RWPE2 (cell line): ENCODE results near the gene BABAM2.

Experiments used
- ATAC-seq: fragments of 200-7000 bp; cut with Tn5 transposase; 3 replicates; pipeline ENCODE4 v1.9.1; 2021; ENCODE audit warnings: low read depth
- DNase-seq: peaks from one replicate; pipeline ENCODE4 v3.0.0-alpha.2; 2020; ENCODE audit warnings: low spot score
- H3K27ac ChIP-seq: fragments of 450-650 bp; 2 replicates; pipeline ENCODE4 v1.5.1; 2017; ENCODE audit warnings: mild to moderate bottlenecking; ENCODE audit not compliant: poor library complexity, severe bottlenecking
- H3K27me3 ChIP-seq: fragments of 250-450 bp; sonication (Bioruptor Pico); 2 replicates; pipeline ENCODE4 v1.5.1; 2021; ENCODE audit warnings: mild to moderate bottlenecking, moderate library complexity; ENCODE audit not compliant: insufficient read depth, poor library complexity, severe bottlenecking
- H3K36me3 ChIP-seq: fragments of 250-450 bp; sonication (Bioruptor Pico); 2 replicates; pipeline ENCODE4 v1.5.1; 2020; ENCODE audit warnings: low read depth, mild to moderate bottlenecking, moderate library complexity
- H3K4me1 ChIP-seq: fragments of 250-450 bp; sonication (Bioruptor Pico); 2 replicates; pipeline ENCODE4 v1.5.1; 2021; ENCODE audit warnings: mild to moderate bottlenecking, moderate library complexity; ENCODE audit not compliant: insufficient read depth, poor library complexity, severe bottlenecking
- H3K4me3 ChIP-seq: fragments of 250-450 bp; sonication (Bioruptor Pico); 2 replicates; pipeline ENCODE4 v1.5.1; 2021; ENCODE audit warnings: mild to moderate bottlenecking, moderate library complexity; ENCODE audit not compliant: severe bottlenecking
- H3K9me3 ChIP-seq: fragments of 250-450 bp; sonication (Bioruptor Pico); 2 replicates; pipeline ENCODE4 v1.5.1; 2021; ENCODE audit warnings: mild to moderate bottlenecking, moderate library complexity; ENCODE audit not compliant: severe bottlenecking
- TF ChIP-seq, protein P1 (sequence below): fragments of 450-650 bp; IDR thresholded peaks from one replicate; pipeline ENCODE4 v1.5.1; 2017; ENCODE audit warnings: mild to moderate bottlenecking, moderate library complexity; ENCODE audit not compliant: poor library complexity, severe bottlenecking

The BABAM2 gene

DNA sequence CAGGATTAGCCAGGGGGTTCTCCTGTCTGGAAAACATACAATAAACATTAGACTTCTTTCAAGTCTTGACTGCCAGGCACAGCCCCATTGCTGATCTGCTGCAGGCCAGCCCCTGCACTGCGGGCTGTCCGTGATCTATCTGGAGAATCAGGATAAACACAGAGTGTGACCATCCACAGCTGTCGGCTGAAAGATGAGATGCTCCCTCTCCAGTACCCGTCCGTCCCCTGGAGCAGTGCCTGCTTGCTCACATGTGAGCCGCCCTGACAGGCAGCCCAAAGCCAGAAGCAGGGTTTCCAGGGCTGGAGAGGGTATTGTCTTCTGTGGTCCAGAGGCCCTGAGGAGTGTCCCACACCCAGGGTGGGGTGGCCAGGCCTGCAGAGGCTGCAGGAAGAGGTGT, 456.1 kb downstream of the BABAM2 start:
- Histone ChIP-seq H3K36me3 (no peaks in the 10 kb centered on the region), H3K27me3 (no peaks in the 10 kb centered on the region), H3K4me3 (no peak overlapping the region), H3K9me3 (no peaks in the 10 kb centered on the region), H3K27ac (no peak overlapping the region), H3K4me1 (peaks cover 4% of the 10 kb centered on the region)
- TF ChIP-seq, protein P1, sequence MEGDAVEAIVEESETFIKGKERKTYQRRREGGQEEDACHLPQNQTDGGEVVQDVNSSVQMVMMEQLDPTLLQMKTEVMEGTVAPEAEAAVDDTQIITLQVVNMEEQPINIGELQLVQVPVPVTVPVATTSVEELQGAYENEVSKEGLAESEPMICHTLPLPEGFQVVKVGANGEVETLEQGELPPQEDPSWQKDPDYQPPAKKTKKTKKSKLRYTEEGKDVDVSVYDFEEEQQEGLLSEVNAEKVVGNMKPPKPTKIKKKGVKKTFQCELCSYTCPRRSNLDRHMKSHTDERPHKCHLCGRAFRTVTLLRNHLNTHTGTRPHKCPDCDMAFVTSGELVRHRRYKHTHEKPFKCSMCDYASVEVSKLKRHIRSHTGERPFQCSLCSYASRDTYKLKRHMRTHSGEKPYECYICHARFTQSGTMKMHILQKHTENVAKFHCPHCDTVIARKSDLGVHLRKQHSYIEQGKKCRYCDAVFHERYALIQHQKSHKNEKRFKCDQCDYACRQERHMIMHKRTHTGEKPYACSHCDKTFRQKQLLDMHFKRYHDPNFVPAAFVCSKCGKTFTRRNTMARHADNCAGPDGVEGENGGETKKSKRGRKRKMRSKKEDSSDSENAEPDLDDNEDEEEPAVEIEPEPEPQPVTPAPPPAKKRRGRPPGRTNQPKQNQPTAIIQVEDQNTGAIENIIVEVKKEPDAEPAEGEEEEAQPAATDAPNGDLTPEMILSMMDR: no peak
- DNase-seq: no peak
- peak; percentile 32; the same call in 2 of the 3 replicates for ATAC-seq

DNA sequence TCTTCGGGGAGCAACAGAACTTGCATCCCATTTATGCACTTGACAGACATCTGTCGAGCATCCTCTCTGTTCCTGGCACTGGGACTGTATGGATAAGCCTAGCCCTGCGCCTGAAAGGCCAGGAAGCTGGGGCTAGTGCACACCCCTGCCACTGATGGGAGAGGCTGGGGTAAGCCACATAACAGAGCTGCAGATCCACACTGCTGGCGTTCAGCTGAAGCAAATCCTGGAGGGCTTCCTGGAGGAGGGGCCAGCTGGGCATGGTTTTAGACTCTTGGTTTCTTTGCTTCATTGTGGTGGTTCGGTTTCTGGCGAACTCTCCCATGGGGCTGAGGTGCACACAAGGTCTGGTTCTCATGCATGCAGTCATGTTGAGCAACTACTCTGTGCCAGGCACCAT, 456.7 kb downstream of the BABAM2 start:
- DNase-seq: no peak
- Histone ChIP-seq H3K27me3 (no peaks in the 10 kb centered on the region), H3K4me3 (no peak overlapping the region), H3K4me1 (peaks cover 4% of the 10 kb centered on the region), H3K27ac (no peak overlapping the region), H3K36me3 (no peaks in the 10 kb centered on the region), H3K9me3 (no peaks in the 10 kb centered on the region)
- TF ChIP-seq, protein P1: no peak
- ATAC-seq: peak; percentile 10; the same call in 1 of the 3 replicates

DNA sequence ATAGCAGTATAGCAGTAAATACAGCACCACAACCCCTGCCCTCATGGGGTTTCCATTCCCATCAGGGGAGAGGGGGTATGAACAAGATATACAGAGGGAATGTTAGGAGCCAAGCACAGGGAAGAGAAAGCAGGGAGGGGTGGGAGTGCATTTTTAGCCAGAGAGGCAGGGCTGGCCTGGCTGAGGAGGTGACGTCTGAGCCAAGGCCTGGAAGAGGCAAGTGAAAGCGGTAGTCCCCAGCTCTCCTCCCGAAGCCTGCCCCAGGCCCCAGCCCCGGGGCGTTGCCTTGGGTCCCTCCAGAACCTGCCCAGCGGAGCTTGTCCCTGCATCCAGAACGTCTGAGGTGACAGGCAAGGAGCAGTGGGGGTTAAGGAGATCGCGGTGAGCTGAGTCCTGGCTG, 457.1 kb downstream of the BABAM2 start:
- TF ChIP-seq, protein P1: no peak
- ATAC-seq (no peak), DNase-seq (no peak)
- Histone ChIP-seq H3K27me3 (no peaks in the 10 kb centered on the region), H3K9me3 (no peaks in the 10 kb centered on the region), H3K36me3 (no peaks in the 10 kb centered on the region), H3K27ac (no peak overlapping the region), H3K4me3 (no peak overlapping the region), H3K4me1 (peaks cover under 1% of the 10 kb centered on the region)

DNA sequence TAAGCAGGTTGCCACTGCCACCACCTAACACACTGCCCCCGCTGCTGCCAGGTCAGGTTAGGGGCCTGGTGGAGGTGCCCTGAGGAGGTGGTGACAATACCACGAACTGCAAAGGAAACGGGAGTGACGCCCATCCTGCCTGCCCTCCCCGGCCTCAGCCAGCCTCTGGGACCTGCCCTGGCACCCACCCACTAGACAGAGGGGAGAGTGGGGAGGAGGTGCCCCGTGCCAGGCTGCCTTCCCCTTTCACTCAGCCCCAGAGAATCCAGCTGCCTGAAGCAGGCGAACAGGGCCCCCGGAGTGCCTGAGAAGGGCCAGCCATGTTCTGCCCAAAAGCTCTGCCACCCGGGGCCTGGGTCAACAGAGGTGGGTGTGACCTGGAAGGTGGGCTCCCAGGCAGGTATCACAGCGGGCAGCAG, 457.6 kb downstream of the BABAM2 start:
- H3K27ac ChIP-seq: no peak overlapping the region
- no peaks in the 10 kb centered on the region for H3K27me3 ChIP-seq
- no peaks in the 10 kb centered on the region for H3K9me3 ChIP-seq
- H3K4me1 ChIP-seq: no peaks in the 10 kb centered on the region
- DNase-seq (no peak), ATAC-seq (no peak)
- TF ChIP-seq, protein P1: no peak
- no peak overlapping the region for H3K4me3 ChIP-seq
- H3K36me3 ChIP-seq: no peaks in the 10 kb centered on the region

DNA sequence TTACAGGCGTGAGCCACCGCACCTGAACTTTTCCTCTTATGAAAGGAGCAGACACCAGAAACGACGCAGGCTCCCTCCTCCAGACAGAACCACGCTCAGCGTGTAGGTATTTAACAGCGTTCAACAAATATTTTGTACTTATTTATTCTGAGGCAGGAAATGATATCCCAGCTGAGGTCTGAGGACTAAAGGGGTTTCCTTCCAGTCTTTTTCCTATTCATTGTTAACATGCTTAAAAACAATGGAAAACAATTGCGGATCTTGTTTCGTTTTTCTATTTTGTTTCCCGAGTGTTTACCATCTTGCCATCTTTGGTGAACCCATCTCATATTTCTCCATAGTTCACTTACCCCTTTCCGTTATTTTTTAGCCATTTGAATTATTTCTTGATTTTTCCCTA, 458.4 kb downstream of the BABAM2 start:
- Histone ChIP-seq H3K27ac (no peak overlapping the region), H3K4me3 (no peak overlapping the region), H3K36me3 (no peaks in the 10 kb centered on the region), H3K9me3 (no peaks in the 10 kb centered on the region), H3K4me1 (no peaks in the 10 kb centered on the region), H3K27me3 (no peaks in the 10 kb centered on the region)
- DNase-seq (no peak), ATAC-seq (no peak)
- TF ChIP-seq, protein P1: no peak
